Measurements from ENCODE around the gene PPP4R3A. TPM values are rescaled to one million over a fixed set of nuclear protein-coding genes. Genes with fewer than 3 reads are reported as not detected.
"Not testable (repeated sequence)": the region's sequence is repeated elsewhere in the genome, so short reads cannot be mapped to it uniquely, and the experiment has no call there.

Gene PPP4R3A
- total RNA-seq, 3 donors from 2014 or later (not counting 1 experiment from before 2014, with no cell fraction given) = 168 to 216 (median 180) TPM

DNA sequence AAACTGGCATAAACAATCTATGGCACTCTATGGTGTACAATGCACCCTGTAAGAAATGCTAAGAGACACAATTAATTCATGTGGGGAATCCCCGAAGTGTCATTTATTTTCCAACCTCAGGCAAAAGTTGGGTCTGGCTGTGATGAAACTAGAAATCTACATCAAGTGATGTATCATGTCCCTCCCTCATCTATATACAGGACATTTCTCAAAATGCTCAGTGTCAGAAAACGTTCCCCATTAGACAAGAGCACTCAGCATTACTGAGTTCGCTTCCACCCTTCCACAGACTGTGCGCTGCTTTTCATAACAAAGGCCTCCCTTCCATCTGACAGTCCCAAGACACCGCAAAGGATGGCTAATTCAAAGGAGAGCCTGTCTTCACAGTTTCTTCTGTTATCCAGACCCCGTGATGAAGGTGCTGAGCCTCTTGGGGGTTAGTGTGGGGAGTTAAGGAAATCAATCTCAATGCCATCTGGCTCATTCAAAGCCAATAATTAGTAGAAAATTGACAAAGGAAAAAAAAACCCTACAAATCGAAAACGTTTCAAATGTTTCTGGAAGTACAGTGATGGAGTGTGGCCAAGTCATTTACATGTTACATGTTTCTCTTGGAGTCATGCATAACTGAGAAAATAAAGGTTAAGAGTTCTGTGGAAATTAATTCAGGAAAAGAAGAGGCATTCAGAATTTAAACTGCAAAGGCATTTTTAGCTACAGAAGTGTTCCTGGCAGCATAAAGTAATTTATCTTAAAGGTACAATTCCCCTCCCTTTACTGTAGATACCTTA, 100.0 kb downstream of the PPP4R3A start:
- peak overlapping the region; percentile 80 for H3K27ac ChIP-seq (ENCODE audit: low read length)
- H3K4me1 ChIP-seq (ENCODE audit: control insufficient read depth, insufficient read depth, low read length) = peaks cover 95% of the 10 kb centered on the region
- peaks cover 89% of the 10 kb centered on the region in 2 donors for H3K4me1 Mint-ChIP-seq
- no peaks in the 10 kb centered on the region for H3K27me3 Mint-ChIP-seq (ENCODE audit: low read depth in 2 of 2)
- H3K36me3 ChIP-seq (ENCODE audit: control insufficient read depth, insufficient read depth, low read length) = peaks cover 56% of the 10 kb centered on the region
- intact Hi-C loops (cut with micrococcal nuclease) = loop anchor here (2.0 kb wide), 1 partner anchor 23 kb away; no protein-coding TSS in a partner anchor
- H3K9me3 Mint-ChIP-seq = no peaks in the 10 kb centered on the region
- DNase-seq (peak in 1 of 2 donors; percentile 83), ATAC-seq (peak; percentile 58 to 67 (median 65))
- 50% methylated on average over 8 of the region's 8 CpGs for WGBS (ENCODE audit: insufficient coverage)
- no peaks in the 10 kb centered on the region for H3K9me3 ChIP-seq (ENCODE audit: control insufficient read depth, insufficient read depth, low read length)
- TF ChIP-seq, protein P1, sequence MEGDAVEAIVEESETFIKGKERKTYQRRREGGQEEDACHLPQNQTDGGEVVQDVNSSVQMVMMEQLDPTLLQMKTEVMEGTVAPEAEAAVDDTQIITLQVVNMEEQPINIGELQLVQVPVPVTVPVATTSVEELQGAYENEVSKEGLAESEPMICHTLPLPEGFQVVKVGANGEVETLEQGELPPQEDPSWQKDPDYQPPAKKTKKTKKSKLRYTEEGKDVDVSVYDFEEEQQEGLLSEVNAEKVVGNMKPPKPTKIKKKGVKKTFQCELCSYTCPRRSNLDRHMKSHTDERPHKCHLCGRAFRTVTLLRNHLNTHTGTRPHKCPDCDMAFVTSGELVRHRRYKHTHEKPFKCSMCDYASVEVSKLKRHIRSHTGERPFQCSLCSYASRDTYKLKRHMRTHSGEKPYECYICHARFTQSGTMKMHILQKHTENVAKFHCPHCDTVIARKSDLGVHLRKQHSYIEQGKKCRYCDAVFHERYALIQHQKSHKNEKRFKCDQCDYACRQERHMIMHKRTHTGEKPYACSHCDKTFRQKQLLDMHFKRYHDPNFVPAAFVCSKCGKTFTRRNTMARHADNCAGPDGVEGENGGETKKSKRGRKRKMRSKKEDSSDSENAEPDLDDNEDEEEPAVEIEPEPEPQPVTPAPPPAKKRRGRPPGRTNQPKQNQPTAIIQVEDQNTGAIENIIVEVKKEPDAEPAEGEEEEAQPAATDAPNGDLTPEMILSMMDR (IDR thresholded peaks at IDR 0.05) = no peak
- no peak overlapping the region for H3K4me3 ChIP-seq (ENCODE audit: low read length)
- H3K27me3 ChIP-seq (ENCODE audit: control insufficient read depth, insufficient read depth, low read length) = no peaks in the 10 kb centered on the region
- no peaks in the 10 kb centered on the region for H3K36me3 Mint-ChIP-seq
- peak overlapping the region; percentile 90 for H3K4me3 Mint-ChIP-seq
- H3K27ac Mint-ChIP-seq = peak overlapping the region; percentile 96 to 98

DNA sequence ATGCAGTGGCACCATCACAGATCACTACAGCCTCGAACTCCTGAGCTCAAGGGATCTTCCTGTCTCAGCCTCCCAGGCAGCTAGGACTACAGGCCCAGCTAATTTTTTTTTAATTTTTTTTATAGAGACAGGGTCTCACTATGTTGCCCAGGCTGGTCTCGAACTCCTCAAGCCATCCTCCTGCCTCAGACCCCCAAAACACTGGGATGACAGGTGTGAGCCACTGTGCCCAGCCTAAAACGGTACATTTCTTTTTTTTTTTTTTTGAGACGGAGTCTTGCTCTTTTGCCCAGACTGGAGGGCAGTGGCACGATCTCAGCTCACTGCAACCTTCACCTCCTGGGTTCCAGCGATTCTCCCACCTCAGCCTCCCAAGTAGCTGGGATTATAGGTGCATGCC, 100.9 kb downstream of the PPP4R3A start:
- H3K4me1 Mint-ChIP-seq = peaks cover 87 to 88% of the 10 kb centered on the region in 2 donors
- not testable (repeated sequence) for DNase-seq; H3K27me3 Mint-ChIP-seq (ENCODE audit: low read depth in 2 of 2); ATAC-seq; H3K36me3 Mint-ChIP-seq; H3K9me3 Mint-ChIP-seq; H3K9me3 ChIP-seq (ENCODE audit: control insufficient read depth, insufficient read depth, low read length); H3K27me3 ChIP-seq (ENCODE audit: control insufficient read depth, insufficient read depth, low read length); H3K4me3 ChIP-seq (ENCODE audit: low read length)
- peak overlapping the region; percentile 80 for H3K27ac ChIP-seq (ENCODE audit: low read length)
- H3K4me3 Mint-ChIP-seq = peak overlapping the region; percentile 87
- intact Hi-C loops (cut with micrococcal nuclease) = loop anchor here (2.0 kb wide), 1 partner anchor 22 kb away; no protein-coding TSS in a partner anchor
- H3K4me1 ChIP-seq (ENCODE audit: control insufficient read depth, insufficient read depth, low read length) = peaks cover 95% of the 10 kb centered on the region
- H3K27ac Mint-ChIP-seq = peak overlapping the region; percentile 96 to 98
- H3K36me3 ChIP-seq (ENCODE audit: control insufficient read depth, insufficient read depth, low read length) = peaks cover 49% of the 10 kb centered on the region
- WGBS (ENCODE audit: insufficient coverage) = 79% methylated on average over 6 of the region's 6 CpGs

Other genes starting within 250 kb of the PPP4R3A start
- gene CCDC88C, start 92.5 kb downstream of the PPP4R3A start, total RNA-seq = 100 to 1,000 TPM; 432 to 516 (median 438) TPM
- 1 to 10 TPM; 3.1 to 5.8 (median 4.2) TPM for gene CATSPERB, start 221.8 kb upstream of the PPP4R3A start, total RNA-seq

Data from natural killer cell (primary cell).